PFSK-1 (cell line): ENCODE data around the gene SULF2.

Experiments used
- FOXP2 ChIP-seq: optimal IDR thresholded peaks from 2 replicates; pipeline ENCODE3; 2011; ENCODE audit warnings: borderline replicate concordance, control low read depth, inconsistent platforms; ENCODE audit not compliant: insufficient read depth; ENCODE audit errors: extremely low read length, extremely low read depth
- POLR2AphosphoS5 ChIP-seq: IDR thresholded peaks from 2 replicates; pipeline ENCODE4 v1.6.1; 2012; ENCODE audit warnings: low read depth, mild to moderate bottlenecking, control low read depth, low read length, moderate library complexity
- SIN3A ChIP-seq: IDR thresholded peaks from 2 replicates; pipeline ENCODE4 v1.6.1; 2012; ENCODE audit warnings: mild to moderate bottlenecking, low read length, moderate library complexity, borderline replicate concordance; ENCODE audit not compliant: insufficient read depth
- TAF1 ChIP-seq: IDR thresholded peaks from 2 replicates; pipeline ENCODE4 v1.6.1; 2012; ENCODE audit warnings: low read length, control low read depth, borderline replicate concordance; ENCODE audit not compliant: insufficient read depth
- TF ChIP-seq, protein P1 (sequence below), 2 experiments: IDR thresholded peaks; 2 replicates each; pipeline versions ENCODE4 v1.6.1 to v1.8.0; 2011 to 2012; ENCODE audit warnings: low read depth in 2 of 2, low read length in 2 of 2, control low read depth in 1 of 2, inconsistent platforms in 1 of 2, mild to moderate bottlenecking in 1 of 2, moderate library complexity in 1 of 2; ENCODE audit not compliant: insufficient read depth in 1 of 2

The SULF2 gene

DNA sequence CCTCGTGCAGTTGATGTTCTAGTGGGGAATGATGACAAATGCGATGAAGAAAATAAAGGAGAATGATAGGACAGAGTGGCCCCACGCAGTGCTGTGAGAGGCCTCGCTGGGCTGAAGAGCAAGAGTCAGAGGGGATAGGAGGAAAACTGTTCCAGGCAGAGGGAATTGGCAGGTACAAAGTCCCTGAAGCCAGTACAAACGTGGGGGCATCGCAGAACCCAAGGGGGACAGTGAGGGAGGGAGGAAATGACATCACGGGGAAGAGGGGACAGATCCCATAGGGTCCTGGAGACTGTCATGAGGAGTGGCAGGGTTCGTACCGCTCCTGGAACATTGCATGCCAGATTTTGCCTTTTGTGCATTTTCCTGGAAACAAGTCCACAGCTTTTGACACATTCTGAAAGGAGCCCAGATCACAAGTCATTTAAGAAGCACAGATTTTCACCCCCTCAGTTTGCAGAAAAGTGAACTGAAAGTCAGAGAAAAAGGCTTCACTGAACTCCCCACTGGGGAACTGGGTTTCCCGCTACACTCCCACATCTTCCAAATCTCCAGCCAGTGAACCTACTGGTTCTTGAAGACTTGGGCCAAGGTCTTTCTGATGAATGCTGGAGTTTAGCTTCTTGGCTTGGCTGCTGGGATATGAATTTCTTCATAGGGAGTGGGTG lies 77.0 kb downstream of the SULF2 start:
- TF ChIP-seq SIN3A: no peak
- TF ChIP-seq, protein P1, sequence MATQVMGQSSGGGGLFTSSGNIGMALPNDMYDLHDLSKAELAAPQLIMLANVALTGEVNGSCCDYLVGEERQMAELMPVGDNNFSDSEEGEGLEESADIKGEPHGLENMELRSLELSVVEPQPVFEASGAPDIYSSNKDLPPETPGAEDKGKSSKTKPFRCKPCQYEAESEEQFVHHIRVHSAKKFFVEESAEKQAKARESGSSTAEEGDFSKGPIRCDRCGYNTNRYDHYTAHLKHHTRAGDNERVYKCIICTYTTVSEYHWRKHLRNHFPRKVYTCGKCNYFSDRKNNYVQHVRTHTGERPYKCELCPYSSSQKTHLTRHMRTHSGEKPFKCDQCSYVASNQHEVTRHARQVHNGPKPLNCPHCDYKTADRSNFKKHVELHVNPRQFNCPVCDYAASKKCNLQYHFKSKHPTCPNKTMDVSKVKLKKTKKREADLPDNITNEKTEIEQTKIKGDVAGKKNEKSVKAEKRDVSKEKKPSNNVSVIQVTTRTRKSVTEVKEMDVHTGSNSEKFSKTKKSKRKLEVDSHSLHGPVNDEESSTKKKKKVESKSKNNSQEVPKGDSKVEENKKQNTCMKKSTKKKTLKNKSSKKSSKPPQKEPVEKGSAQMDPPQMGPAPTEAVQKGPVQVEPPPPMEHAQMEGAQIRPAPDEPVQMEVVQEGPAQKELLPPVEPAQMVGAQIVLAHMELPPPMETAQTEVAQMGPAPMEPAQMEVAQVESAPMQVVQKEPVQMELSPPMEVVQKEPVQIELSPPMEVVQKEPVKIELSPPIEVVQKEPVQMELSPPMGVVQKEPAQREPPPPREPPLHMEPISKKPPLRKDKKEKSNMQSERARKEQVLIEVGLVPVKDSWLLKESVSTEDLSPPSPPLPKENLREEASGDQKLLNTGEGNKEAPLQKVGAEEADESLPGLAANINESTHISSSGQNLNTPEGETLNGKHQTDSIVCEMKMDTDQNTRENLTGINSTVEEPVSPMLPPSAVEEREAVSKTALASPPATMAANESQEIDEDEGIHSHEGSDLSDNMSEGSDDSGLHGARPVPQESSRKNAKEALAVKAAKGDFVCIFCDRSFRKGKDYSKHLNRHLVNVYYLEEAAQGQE (IDR thresholded peaks at IDR 0.05; ENCODE audit: insufficient read depth in 1 of 2, low read depth in 2 of 2, low read length in 2 of 2): no peak
- no peak for TF ChIP-seq TAF1
- TF ChIP-seq POLR2AphosphoS5: no peak
- TF ChIP-seq FOXP2: no peak

DNA sequence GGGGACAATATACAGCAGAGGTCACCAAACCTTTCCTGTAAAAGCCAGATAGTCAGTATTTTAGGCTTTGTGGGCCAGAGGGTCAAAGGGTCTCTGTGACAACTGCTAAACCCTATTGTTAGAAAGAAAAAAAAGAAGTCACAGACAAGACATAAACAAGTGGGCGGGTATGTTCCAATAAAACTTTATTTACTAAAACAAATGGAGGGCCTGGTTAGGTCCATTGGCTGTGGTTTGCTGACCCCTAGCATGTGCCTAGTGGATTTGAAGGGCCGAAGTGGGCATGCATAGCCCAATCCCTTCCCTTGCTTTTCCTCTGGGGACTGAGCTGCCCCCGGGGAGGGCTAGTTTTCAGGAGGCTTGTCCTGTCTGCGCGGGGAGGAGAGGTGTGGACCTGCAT lies 78.9 kb downstream of the SULF2 start:
- TF ChIP-seq POLR2AphosphoS5 (no peak), FOXP2 (no peak)
- TF ChIP-seq, protein P1 (IDR thresholded peaks at IDR 0.05; ENCODE audit: insufficient read depth in 1 of 2, low read depth in 2 of 2, low read length in 2 of 2): no peak

DNA sequence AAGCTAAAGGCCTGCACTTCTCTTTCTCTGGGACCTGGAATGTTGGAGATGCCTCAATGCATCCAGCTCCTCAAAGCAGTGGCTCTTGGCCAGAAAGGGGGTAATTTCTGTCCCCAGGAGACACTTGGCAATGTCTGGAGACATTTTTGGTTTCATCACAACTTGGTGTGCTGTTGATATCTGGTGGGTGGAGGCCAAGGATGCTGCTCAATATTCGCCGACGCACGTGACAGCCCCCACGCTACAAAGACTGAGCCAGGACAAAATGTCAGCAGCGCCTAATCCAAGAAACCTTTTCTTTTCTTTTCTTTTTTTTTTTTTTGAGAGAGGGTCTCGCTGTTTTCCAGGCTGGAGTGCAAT lies 79.8 kb downstream of the SULF2 start:
- TF ChIP-seq, protein P1 (IDR thresholded peaks at IDR 0.05; ENCODE audit: insufficient read depth in 1 of 2, low read depth in 2 of 2, low read length in 2 of 2): no peak
- no peak for TF ChIP-seq SIN3A
- TF ChIP-seq POLR2AphosphoS5: no peak
- TF ChIP-seq TAF1: no peak
- TF ChIP-seq FOXP2: no peak

DNA sequence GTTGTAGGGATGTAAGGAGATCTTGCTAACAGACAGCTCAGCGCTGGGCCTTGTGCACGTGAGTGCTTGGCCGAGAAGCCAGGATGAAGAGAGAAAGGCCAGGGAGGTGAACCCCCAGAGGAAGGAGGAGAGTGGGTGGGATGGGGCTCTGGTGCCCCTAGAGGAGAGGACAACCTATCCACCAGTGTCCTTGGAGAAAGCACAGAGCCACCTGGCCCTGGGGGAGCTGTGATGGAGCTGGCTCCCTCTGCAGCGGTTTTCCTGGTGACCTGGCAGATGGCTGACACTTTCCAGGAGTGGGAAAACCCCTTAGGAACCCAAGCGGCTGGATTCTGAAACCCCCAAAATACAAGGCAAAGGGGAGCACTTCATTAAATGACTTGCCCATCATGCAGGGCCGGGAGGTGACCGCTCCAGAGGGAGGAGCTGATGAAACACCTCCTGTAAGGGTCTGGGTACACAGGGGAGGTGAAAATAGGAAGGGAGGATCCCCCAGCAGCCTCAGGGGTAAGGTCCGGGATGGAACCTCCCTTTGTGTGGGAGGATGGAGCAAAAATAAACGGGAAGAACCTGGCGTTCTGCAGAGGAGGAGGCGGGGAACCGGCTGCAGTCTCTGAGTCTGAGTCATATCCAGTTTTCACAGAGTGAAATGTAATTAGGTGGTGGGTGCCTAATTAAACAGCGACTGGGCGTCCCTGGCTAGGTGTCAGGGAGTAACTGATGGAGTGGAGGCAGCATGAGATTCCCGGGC lies 80.4 kb downstream of the SULF2 start:
- TF ChIP-seq FOXP2: no peak
- TF ChIP-seq POLR2AphosphoS5: no peak
- TF ChIP-seq, protein P1 (IDR thresholded peaks at IDR 0.05; ENCODE audit: insufficient read depth in 1 of 2, low read depth in 2 of 2, low read length in 2 of 2): no peak
- no peak for TF ChIP-seq TAF1
- TF ChIP-seq SIN3A: no peak
